ENCODE results near the gene B3GALNT1. TPM values are rescaled to one million over a fixed set of nuclear protein-coding genes. Genes with fewer than 3 reads are reported as not detected.

The B3GALNT1 gene
- total and polyA plus RNA-seq, 2 donors from 2014 or later = 18.0 to 25.7 TPM

GRCh38 chr3:161049683-161050248 is 55.4 kb downstream of the B3GALNT1 start:
- no peak for DNase-seq
- FAIRE-seq = no peak
- Histone ChIP-seq H3K9ac (ENCODE audit: low read length in 3 of 3) (no peak overlapping the region), H3K4me3 (ENCODE audit: low read length in 3 of 3) (no peak overlapping the region), H3K27me3 (ENCODE audit: control insufficient read depth, insufficient read depth, low read length) (no peaks in the 10 kb centered on the region), H3K36me3 (ENCODE audit: control insufficient read depth in 2 of 3, insufficient read depth in 3 of 3, low read length in 3 of 3) (no peaks in the 10 kb centered on the region), H3K9me3 (ENCODE audit: control insufficient read depth in 2 of 3, insufficient read depth in 1 of 3, low read length in 3 of 3) (no peaks in the 10 kb centered on the region), H3K4me1 (ENCODE audit: control insufficient read depth in 2 of 3, insufficient read depth in 2 of 3, low read depth in 1 of 3, low read length in 3 of 3) (no peaks in the 10 kb centered on the region), H3K27ac (ENCODE audit: low read depth in 2 of 2, low read length in 2 of 2) (no peak overlapping the region)
- TF ChIP-seq CTCF (IDR thresholded peaks at IDR 0.05; ENCODE audit: borderline replicate concordance, extremely low read depth, insufficient read depth) = no peak
- intact Hi-C loops (cut with DNase I) = no loop called here

- H3K4me3 ChIP-seq (ENCODE audit: low read length in 3 of 3) = no peak overlapping the region
- intact Hi-C loops (cut with DNase I) = no loop called here
- no peaks in the 10 kb centered on the region for H3K36me3 ChIP-seq (ENCODE audit: control insufficient read depth in 2 of 3, insufficient read depth in 3 of 3, low read length in 3 of 3)
- no peaks in the 10 kb centered on the region for H3K9me3 ChIP-seq (ENCODE audit: control insufficient read depth in 2 of 3, insufficient read depth in 1 of 3, low read length in 3 of 3)
- FAIRE-seq (no peak), DNase-seq (no peak)
- peaks cover 2 to 8% (median 3%) of the 10 kb centered on the region in 3 donors for H3K4me1 ChIP-seq (ENCODE audit: control insufficient read depth in 2 of 3, insufficient read depth in 2 of 3, low read depth in 1 of 3, low read length in 3 of 3)
- no peak for TF ChIP-seq CTCF (IDR thresholded peaks at IDR 0.05; ENCODE audit: borderline replicate concordance, extremely low read depth, insufficient read depth)
- no peak overlapping the region for H3K9ac ChIP-seq (ENCODE audit: low read length in 3 of 3)
- no peaks in the 10 kb centered on the region for H3K27me3 ChIP-seq (ENCODE audit: control insufficient read depth, insufficient read depth, low read length)
- no peak overlapping the region for H3K27ac ChIP-seq (ENCODE audit: low read depth in 2 of 2, low read length in 2 of 2)
Measured at GRCh38 chr3:161043336-161044035, 61.7 kb downstream of the B3GALNT1 start.

GRCh38 chr3:161042023-161042501 is 63.1 kb downstream of the B3GALNT1 start:
- H3K27ac ChIP-seq (ENCODE audit: low read depth in 2 of 2, low read length in 2 of 2) = peak overlapping the region; percentile 82 to 85
- H3K9me3 ChIP-seq (ENCODE audit: control insufficient read depth in 2 of 3, insufficient read depth in 1 of 3, low read length in 3 of 3) = no peaks in the 10 kb centered on the region
- no peaks in the 10 kb centered on the region for H3K27me3 ChIP-seq (ENCODE audit: control insufficient read depth, insufficient read depth, low read length)
- H3K4me1 ChIP-seq (ENCODE audit: control insufficient read depth in 2 of 3, insufficient read depth in 2 of 3, low read depth in 1 of 3, low read length in 3 of 3) = peaks cover 2 to 8% (median 3%) of the 10 kb centered on the region in 3 donors
- H3K36me3 ChIP-seq (ENCODE audit: control insufficient read depth in 2 of 3, insufficient read depth in 3 of 3, low read length in 3 of 3) = no peaks in the 10 kb centered on the region
- peak overlapping the region in 1 of 3 donors; percentile 53 for H3K9ac ChIP-seq (ENCODE audit: low read length in 3 of 3)
- intact Hi-C loops (cut with DNase I) = no loop called here
- TF ChIP-seq CTCF (IDR thresholded peaks at IDR 0.05; ENCODE audit: borderline replicate concordance, extremely low read depth, insufficient read depth) = no peak
- DNase-seq = peak in 4 of 5 donors; percentile 44 to 81 (median 62)
- FAIRE-seq = peak; percentile 19
- peak overlapping the region; percentile 17 to 52 (median 39) for H3K4me3 ChIP-seq (ENCODE audit: low read length in 3 of 3)

Data from kidney (tissue), 14 donors.